Panc1 (cell line): Measurements from ENCODE around the gene YKT6. TPM values are rescaled to one million over a fixed set of nuclear protein-coding genes. Genes with fewer than 3 reads are reported as not detected.

Experiments used
- ATAC-seq: fragments of 200-7000 bp; cut with Tn5 transposase; 2 replicates; pipeline ENCODE4 v1.9.1; 2020; ENCODE audit warnings: mild to moderate bottlenecking, moderate library complexity
- BruUV-seq: library from RNA; stranded (reverse); fragments of 400-500 nt; replicated peaks from 2 replicates; lab custom pipeline; 2021; lab: Mats Ljungman, UMichigan
- CTCF ChIA-PET: fragments of 300-600 bp; sonication (Branson Sonifier 250); formaldehyde crosslinking; loops from one replicate; lab custom pipeline; 2022; ENCODE audit warnings: antibody characterized with exemption; lab: Charles Lee
- POLR2A ChIA-PET: fragments of 300-600 bp; sonication (Branson Sonifier 250); formaldehyde crosslinking; loops from one replicate; lab custom pipeline; 2022; ENCODE audit warnings: antibody characterized with exemption; lab: Charles Lee
- DNase-seq: peaks from one replicate; pipeline ENCODE4 v3.0.0-alpha.2; 2010; ENCODE audit warnings: low read depth, low spot score
- H3K27ac ChIP-seq: 2 replicates; pipeline ENCODE4 v1.5.1; 2011; ENCODE audit warnings: mild to moderate bottlenecking, low read length, inconsistent platforms
- H3K27me3 ChIP-seq: fragments of 200-500 bp; sonication (Bioruptor generic); 2 replicates; pipeline ENCODE4 v1.6.0; 2014; ENCODE audit warnings: low read length, inconsistent platforms; ENCODE audit not compliant: control insufficient read depth, insufficient read depth
- H3K36me3 ChIP-seq: fragments of 200-500 bp; sonication (Bioruptor generic); 2 replicates; pipeline ENCODE4 v1.5.1; 2014; ENCODE audit warnings: inconsistent platforms, mild to moderate bottlenecking, low read length, moderate library complexity; ENCODE audit not compliant: control insufficient read depth, insufficient read depth
- H3K4me1 ChIP-seq: 2 replicates; pipeline ENCODE4 v1.5.1; 2011; ENCODE audit warnings: inconsistent platforms, mild to moderate bottlenecking, low read length, moderate library complexity; ENCODE audit not compliant: control insufficient read depth, insufficient read depth
- H3K4me3 ChIP-seq, 2 experiments: 2 replicates each; pipeline ENCODE4 v1.5.1; 2011 to 2012; ENCODE audit warnings: low read depth in 2 of 2, low read length in 2 of 2, mild to moderate bottlenecking in 2 of 2, inconsistent platforms in 1 of 2, moderate library complexity in 1 of 2
- H3K9me3 ChIP-seq: fragments of 200-500 bp; sonication (Bioruptor generic); 2 replicates; pipeline ENCODE4 v1.5.1; 2014; ENCODE audit warnings: low read depth, mild to moderate bottlenecking, inconsistent platforms, low read length, moderate library complexity; ENCODE audit not compliant: control insufficient read depth, insufficient read depth
- CTCF ChIP-seq: fragments of 450-650 bp; IDR thresholded peaks from 2 replicates; pipeline ENCODE4 v1.5.1; 2017; ENCODE audit warnings: mild to moderate bottlenecking
- POLR2AphosphoS5 ChIP-seq: IDR thresholded peaks from 2 replicates; pipeline ENCODE4 v1.6.1; 2012; ENCODE audit warnings: mild to moderate bottlenecking, low read depth, low read length, moderate library complexity
- SIN3A ChIP-seq: IDR thresholded peaks from 2 replicates; pipeline ENCODE4 v1.6.1; 2012; ENCODE audit warnings: low read depth, mild to moderate bottlenecking, low read length, moderate library complexity, borderline replicate concordance; ENCODE audit not compliant: insufficient read depth
- TCF7L2 ChIP-seq: IDR thresholded peaks from 2 replicates; pipeline ENCODE4 v1.6.1; 2011; ENCODE audit warnings: mild to moderate bottlenecking, low read depth, low read length, inconsistent platforms
- in situ Hi-C: cut with HindIII; loops from 2 replicates; pipeline ENCODE4 v1.10.0; 2016; ENCODE audit warnings: low sequenced_read_pairs, low pct_unique_long_range_greater_than_20kb
- intact Hi-C: fragments of 100-400 bp; cut with micrococcal nuclease; formaldehyde crosslinking; loops from one replicate; pipeline ENCODE4 v1.10.0; 2022; ENCODE audit not compliant: unreplicated experiment
- total RNA-seq: library from RNA; stranded (reverse); gene quantifications from one replicate; pipeline ENCODE4 v1.2.1, GENCODE V29; 2021; ENCODE audit not compliant: unreplicated experiment
- TF ChIP-seq, protein P1 (sequence below), 2 experiments: IDR thresholded peaks; 2 replicates each; pipeline ENCODE4 v1.6.1; 2011 to 2012; ENCODE audit warnings: low read depth in 2 of 2, control low read depth in 1 of 2, low read length in 1 of 2, mild to moderate bottlenecking in 1 of 2, moderate library complexity in 1 of 2; ENCODE audit not compliant: insufficient read depth in 1 of 2

The YKT6 gene
- total RNA-seq, 1 experiment from 2014 or later, result 207 TPM

DNA sequence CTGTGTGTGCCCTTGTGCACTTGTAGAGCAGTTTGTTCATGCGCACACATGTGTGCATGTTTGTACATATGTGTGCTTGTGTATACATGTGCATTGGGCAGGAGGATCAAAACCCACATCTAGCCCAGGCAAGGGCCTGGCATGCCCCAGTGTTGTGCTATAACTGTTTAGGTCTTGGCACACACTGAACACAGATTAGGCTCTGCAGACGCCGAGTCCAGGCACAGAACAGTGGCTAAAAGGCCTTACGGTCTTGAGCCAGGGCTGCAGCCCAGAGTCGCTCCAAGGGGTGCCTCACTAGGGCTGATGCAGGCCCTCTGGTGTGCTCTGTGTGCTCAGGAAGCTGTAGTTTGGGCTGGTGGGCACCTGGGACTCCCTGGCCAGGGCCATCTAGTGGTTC lies 55.7 kb downstream of the YKT6 start:
- in situ Hi-C loops, result no loop called here
- POLR2A ChIA-PET, result no interaction called here

GRCh38 chr7:44257213-44257612 lies 56.4 kb downstream of the YKT6 start:
- in situ Hi-C loops (no loop called here), intact Hi-C loops (no loop called here)
- H3K27ac ChIP-seq, result no peak overlapping the region
- TF ChIP-seq, protein P1, sequence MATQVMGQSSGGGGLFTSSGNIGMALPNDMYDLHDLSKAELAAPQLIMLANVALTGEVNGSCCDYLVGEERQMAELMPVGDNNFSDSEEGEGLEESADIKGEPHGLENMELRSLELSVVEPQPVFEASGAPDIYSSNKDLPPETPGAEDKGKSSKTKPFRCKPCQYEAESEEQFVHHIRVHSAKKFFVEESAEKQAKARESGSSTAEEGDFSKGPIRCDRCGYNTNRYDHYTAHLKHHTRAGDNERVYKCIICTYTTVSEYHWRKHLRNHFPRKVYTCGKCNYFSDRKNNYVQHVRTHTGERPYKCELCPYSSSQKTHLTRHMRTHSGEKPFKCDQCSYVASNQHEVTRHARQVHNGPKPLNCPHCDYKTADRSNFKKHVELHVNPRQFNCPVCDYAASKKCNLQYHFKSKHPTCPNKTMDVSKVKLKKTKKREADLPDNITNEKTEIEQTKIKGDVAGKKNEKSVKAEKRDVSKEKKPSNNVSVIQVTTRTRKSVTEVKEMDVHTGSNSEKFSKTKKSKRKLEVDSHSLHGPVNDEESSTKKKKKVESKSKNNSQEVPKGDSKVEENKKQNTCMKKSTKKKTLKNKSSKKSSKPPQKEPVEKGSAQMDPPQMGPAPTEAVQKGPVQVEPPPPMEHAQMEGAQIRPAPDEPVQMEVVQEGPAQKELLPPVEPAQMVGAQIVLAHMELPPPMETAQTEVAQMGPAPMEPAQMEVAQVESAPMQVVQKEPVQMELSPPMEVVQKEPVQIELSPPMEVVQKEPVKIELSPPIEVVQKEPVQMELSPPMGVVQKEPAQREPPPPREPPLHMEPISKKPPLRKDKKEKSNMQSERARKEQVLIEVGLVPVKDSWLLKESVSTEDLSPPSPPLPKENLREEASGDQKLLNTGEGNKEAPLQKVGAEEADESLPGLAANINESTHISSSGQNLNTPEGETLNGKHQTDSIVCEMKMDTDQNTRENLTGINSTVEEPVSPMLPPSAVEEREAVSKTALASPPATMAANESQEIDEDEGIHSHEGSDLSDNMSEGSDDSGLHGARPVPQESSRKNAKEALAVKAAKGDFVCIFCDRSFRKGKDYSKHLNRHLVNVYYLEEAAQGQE (IDR thresholded peaks at IDR 0.05; ENCODE audit: insufficient read depth in 1 of 2, low read depth in 2 of 2, low read length in 1 of 2), result no peak
- TF ChIP-seq CTCF, result no peak
- TF ChIP-seq POLR2AphosphoS5, result no peak
- TF ChIP-seq SIN3A, result no peak
- TF ChIP-seq TCF7L2, result no peak
- DNase-seq, result no peak
- no peak for ATAC-seq
- no peaks in the 10 kb centered on the region for H3K9me3 ChIP-seq
- no peaks in the 10 kb centered on the region for H3K36me3 ChIP-seq
- ChIA-PET POLR2A (no interaction called here), CTCF (no interaction called here)
- no peaks in the 10 kb centered on the region for H3K4me1 ChIP-seq
- BruUV-seq, result no TSS peak
- no peak overlapping the region for H3K4me3 ChIP-seq
- H3K27me3 ChIP-seq, result no peaks in the 10 kb centered on the region

More for the DNA sequence above, 55.7 kb downstream of the YKT6 start:
- Histone ChIP-seq H3K4me3 (no peak overlapping the region), H3K36me3 (no peaks in the 10 kb centered on the region), H3K4me1 (no peaks in the 10 kb centered on the region), H3K9me3 (no peaks in the 10 kb centered on the region), H3K27ac (no peak overlapping the region), H3K27me3 (no peaks in the 10 kb centered on the region)
- intact Hi-C loops, result no loop called here
- DNase-seq (no peak), ATAC-seq (no peak)
- TF ChIP-seq TCF7L2 (no peak), CTCF (no peak), POLR2AphosphoS5 (no peak), SIN3A (no peak)
- TF ChIP-seq, protein P1 (IDR thresholded peaks at IDR 0.05; ENCODE audit: insufficient read depth in 1 of 2, low read depth in 2 of 2, low read length in 1 of 2), result no peak
- CTCF ChIA-PET, result no interaction called here
- BruUV-seq, result no TSS peak
